ENCODE data around the gene VASP.

DNA sequence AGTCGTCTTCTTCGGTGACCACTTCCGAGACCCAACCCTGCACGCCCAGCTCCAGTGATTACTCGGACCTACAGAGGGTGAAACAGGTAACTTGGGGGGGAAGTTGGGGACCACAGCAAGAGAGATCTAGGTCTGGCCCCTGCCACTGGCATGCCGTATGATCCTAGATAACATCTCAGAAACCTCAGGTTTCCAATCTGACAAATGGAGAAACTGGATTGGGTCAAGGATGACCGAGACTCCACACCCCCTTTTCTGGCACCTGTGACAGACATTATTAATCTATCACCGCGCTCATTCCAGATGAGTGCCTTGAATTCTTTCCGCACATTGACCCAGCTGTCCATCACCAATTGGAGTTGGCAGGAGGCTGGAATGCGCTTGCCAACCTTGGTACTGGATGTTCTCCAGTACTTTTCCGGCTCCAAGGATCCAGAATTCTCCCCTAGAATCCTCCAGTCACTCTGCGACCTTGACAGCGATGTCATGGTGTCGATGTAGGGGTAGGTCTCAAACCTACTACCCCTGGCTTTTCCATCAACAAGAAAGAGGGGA lies 17.4 kb downstream of the VASP start:
- no peak for TF ChIP-seq POLR2A (IDR thresholded peaks at IDR 0.05)
- TF ChIP-seq, protein P1, sequence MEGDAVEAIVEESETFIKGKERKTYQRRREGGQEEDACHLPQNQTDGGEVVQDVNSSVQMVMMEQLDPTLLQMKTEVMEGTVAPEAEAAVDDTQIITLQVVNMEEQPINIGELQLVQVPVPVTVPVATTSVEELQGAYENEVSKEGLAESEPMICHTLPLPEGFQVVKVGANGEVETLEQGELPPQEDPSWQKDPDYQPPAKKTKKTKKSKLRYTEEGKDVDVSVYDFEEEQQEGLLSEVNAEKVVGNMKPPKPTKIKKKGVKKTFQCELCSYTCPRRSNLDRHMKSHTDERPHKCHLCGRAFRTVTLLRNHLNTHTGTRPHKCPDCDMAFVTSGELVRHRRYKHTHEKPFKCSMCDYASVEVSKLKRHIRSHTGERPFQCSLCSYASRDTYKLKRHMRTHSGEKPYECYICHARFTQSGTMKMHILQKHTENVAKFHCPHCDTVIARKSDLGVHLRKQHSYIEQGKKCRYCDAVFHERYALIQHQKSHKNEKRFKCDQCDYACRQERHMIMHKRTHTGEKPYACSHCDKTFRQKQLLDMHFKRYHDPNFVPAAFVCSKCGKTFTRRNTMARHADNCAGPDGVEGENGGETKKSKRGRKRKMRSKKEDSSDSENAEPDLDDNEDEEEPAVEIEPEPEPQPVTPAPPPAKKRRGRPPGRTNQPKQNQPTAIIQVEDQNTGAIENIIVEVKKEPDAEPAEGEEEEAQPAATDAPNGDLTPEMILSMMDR (IDR thresholded peaks at IDR 0.05) = no peak

All from testis (tissue), 2 donors.